KOPT-K1 (cell line): ENCODE data around the gene SPTBN1.

ENCODE experiments used
- H3K27ac ChIP-seq: fragments of 200-600 bp; sonication (generic); 2 replicates; pipeline ENCODE4 v1.5.1; 2016; ENCODE audit warnings: antibody characterized with exemption, mild to moderate bottlenecking, low read depth, low read length; ENCODE audit not compliant: poor library complexity, severe bottlenecking
- H3K36me3 ChIP-seq: fragments of 200-600 bp; sonication (generic); 2 replicates; pipeline ENCODE4 v1.5.1; 2017; ENCODE audit warnings: antibody characterized with exemption, mild to moderate bottlenecking, low read length, moderate library complexity; ENCODE audit not compliant: insufficient read depth
- H3K9me3 ChIP-seq: fragments of 200-600 bp; sonication (generic); 2 replicates; pipeline ENCODE4 v1.5.1; 2017; ENCODE audit warnings: antibody characterized with exemption, low read length, mild to moderate bottlenecking; ENCODE audit not compliant: insufficient read depth, poor library complexity, severe bottlenecking

Gene SPTBN1

GRCh38 chr2:54590216-54591120 lies 134.3 kb downstream of the SPTBN1 start:
- Histone ChIP-seq H3K27ac (peak overlapping the region; percentile 98), H3K36me3 (peaks cover 3% of the 10 kb centered on the region), H3K9me3 (no peaks in the 10 kb centered on the region)

GRCh38 chr2:54591551-54591950 lies 135.4 kb downstream of the SPTBN1 start:
- Histone ChIP-seq H3K36me3 (peaks cover 8% of the 10 kb centered on the region), H3K9me3 (no peaks in the 10 kb centered on the region), H3K27ac (peak overlapping the region; percentile 98)

- Histone ChIP-seq H3K36me3 (peaks cover 8% of the 10 kb centered on the region), H3K27ac (peak overlapping the region; percentile 98), H3K9me3 (no peaks in the 10 kb centered on the region)
These were observed 137.1 kb downstream of the SPTBN1 start for GRCh38 chr2:54593249-54593648.

- Histone ChIP-seq H3K36me3 (peaks cover 14% of the 10 kb centered on the region), H3K9me3 (no peaks in the 10 kb centered on the region), H3K27ac (no peak overlapping the region)
These were observed 137.9 kb downstream of the SPTBN1 start for GRCh38 chr2:54594048-54594447.

DNA sequence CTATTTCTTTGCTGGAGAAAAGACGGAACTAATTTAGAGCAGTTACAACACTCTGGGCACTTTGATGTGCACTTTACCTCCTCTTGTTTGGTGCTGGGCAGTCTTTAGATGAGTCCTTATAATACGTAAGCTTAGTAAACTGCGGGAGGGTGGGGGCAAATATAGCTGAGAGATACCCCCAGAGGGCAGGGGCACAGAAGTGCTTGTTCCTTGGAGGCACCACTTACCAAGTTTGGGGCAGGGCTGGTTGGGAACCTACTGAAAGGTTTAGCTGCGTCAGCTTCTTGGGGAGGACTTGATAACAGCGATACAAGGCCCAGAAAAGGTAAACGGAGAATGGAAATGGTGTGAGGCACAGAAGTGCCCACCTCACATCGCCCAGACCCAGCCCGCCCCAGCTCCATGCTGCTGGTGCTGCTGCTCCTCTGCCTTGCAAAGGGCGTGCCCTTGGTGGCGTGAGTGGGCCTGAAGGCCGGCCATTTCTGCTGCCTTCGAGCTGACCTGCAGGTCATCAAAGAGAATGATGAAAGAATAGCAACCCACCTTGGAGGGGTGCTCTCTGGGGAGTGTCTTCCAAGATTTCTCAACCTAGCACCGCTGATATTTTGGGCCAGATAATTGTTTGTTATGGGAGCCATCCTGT lies 139.2 kb downstream of the SPTBN1 start:
- peak overlapping the region; percentile 84 for H3K27ac ChIP-seq
- H3K9me3 ChIP-seq: no peaks in the 10 kb centered on the region
- peaks cover 26% of the 10 kb centered on the region for H3K36me3 ChIP-seq

- Histone ChIP-seq H3K9me3 (no peaks in the 10 kb centered on the region), H3K27ac (peak overlapping the region; percentile 84), H3K36me3 (peaks cover 31% of the 10 kb centered on the region)
These were observed 140.1 kb downstream of the SPTBN1 start for GRCh38 chr2:54595999-54596902.

DNA sequence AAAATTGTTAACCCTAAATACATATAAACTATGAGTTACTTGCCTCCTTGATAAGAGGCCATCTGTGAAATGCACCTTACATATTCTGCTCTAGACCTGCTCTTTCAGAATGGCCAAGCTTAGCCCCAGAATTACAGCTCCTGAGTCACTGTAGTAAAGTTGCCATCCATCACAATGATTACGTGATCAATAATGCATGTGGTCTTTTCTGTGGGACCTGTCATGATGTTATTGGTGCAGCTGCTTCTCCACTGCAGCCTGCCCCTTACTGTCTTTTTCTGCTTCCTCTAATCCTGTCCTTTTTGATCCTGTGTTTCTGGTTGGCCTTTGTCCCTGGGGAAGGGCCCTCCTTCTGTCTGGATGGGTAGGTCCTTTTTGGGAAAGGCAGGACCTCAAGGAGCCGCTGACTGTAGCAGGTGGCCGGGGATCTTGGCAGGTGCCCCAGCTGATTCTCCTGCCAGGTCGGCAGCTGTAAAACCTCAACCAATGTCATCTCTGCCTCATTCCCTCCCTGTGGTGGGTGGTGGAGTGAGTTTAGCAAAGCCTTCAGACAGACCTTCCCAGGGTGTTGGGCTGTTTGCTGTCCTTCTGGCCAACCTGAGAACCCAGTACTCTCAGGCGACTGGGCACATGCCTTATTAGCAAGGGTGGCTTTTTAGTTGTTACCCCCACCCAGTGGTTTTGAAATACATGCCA lies 141.2 kb downstream of the SPTBN1 start:
- H3K9me3 ChIP-seq: no peaks in the 10 kb centered on the region
- H3K36me3 ChIP-seq: peaks cover 33% of the 10 kb centered on the region
- peak overlapping the region; percentile 84 for H3K27ac ChIP-seq

- Histone ChIP-seq H3K9me3 (no peaks in the 10 kb centered on the region), H3K27ac (peak overlapping the region; percentile 84), H3K36me3 (peaks cover 29% of the 10 kb centered on the region)
These were observed 142.5 kb downstream of the SPTBN1 start for GRCh38 chr2:54598347-54599325.

GRCh38 chr2:54599326-54599710 lies 143.2 kb downstream of the SPTBN1 start:
- Histone ChIP-seq H3K27ac (peak overlapping the region; percentile 84), H3K36me3 (peaks cover 29% of the 10 kb centered on the region)

DNA sequence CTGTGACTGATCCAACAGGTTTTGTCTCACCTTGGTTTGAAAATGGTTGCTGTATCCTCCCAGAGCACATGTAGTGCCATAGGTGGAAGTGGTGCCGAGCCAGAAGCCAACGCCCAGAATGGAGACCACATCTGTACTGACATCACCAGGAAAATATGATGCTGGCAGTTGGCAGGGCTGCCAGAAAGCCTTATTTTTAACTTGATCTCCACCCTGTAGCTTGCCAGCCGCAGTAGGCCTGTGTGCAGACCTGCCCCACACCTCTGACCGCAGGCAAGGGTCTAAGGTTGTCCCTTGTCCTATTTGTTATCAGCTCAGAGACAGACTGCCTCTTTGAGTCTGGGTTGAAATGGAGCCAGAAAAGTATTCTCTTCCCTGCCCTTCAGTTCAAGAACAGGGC lies 143.8 kb downstream of the SPTBN1 start:
- Histone ChIP-seq H3K36me3 (peaks cover 29% of the 10 kb centered on the region), H3K9me3 (no peaks in the 10 kb centered on the region), H3K27ac (peak overlapping the region; percentile 84)

More at GRCh38 chr2:54599326-54599710, 143.2 kb downstream of the SPTBN1 start:
- no peaks in the 10 kb centered on the region for H3K9me3 ChIP-seq

DNA sequence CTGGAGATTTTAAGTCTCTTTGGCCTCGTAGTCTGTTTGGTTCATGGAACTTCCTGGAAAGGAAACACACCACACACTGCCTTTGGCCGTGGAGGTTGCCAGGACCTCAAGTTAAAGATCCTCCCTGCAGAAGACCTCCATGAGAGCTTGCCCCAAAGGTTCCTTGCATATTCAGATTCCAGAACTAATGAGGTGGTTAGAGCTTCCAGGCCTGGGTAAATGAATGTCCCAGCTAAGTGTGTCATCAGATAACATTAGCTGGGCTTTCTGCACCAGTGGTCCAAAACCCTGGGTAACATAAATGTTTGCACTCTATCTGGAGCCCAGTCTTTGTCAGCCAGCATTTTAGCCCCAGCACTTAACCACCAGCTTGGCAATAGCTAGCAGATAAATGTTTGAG lies 145.2 kb downstream of the SPTBN1 start:
- no peaks in the 10 kb centered on the region for H3K9me3 ChIP-seq
- peaks cover 31% of the 10 kb centered on the region for H3K36me3 ChIP-seq
- peak overlapping the region; percentile 84 for H3K27ac ChIP-seq

GRCh38 chr2:54602736-54603322 lies 146.7 kb downstream of the SPTBN1 start:
- H3K36me3 ChIP-seq: peaks cover 31% of the 10 kb centered on the region
- no peaks in the 10 kb centered on the region for H3K9me3 ChIP-seq
- peak overlapping the region; percentile 84 for H3K27ac ChIP-seq

GRCh38 chr2:54603357-54603756 lies 147.2 kb downstream of the SPTBN1 start:
- H3K9me3 ChIP-seq: no peaks in the 10 kb centered on the region
- peak overlapping the region; percentile 84 for H3K27ac ChIP-seq
- H3K36me3 ChIP-seq: peaks cover 31% of the 10 kb centered on the region
